Measurements from ENCODE around the gene EXOG. TPM values are rescaled to one million over a fixed set of nuclear protein-coding genes. Genes with fewer than 3 reads are reported as not detected.

The EXOG gene
- total and polyA plus RNA-seq, 12 donors: 10.7 to 39.9 (median 25.4) TPM

DNA sequence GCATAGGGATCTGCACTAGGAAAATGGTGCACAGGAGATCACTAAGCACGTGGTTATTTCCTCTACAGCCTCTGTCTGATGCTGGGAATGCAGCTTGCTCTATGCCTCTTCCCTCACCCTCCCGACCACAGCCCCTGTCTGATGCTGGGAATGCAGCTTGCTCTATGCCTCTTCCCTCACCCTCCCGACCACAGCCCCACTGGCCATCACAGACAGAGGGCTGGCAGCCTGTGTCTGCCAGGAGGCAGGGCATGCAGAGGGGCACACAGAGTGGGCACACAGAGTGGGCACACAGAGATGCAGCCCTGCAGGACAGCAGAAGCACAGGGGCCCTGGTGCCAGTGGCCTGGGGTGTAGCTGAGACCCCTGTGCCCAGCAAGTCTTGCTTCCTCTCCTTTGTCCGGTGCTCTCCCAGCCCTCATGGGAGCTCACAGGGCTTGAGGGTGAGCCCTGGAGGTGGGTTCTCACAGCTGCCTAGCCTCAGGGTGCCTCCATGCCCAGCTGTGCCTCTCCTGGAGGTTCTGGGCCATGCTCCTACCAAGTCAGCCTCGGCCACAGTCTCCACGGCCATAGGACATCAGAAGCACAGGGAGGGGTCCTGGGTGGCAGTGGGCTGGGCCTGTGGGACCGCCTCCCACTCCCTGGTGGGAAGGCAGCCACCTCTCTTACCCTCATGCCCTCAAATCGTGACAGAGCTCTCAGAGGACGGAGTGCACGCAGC is 65.8 kb downstream of the EXOG start:
- DNase-seq (no peak), ATAC-seq (peak in 2 of 8 donors; percentile 3 to 4)
- H3K36me3 ChIP-seq: peaks cover 0 to 71% (median 0%) of the 10 kb centered on the region in 9 donors
- H3K4me3 ChIP-seq: no peak overlapping the region
- no peaks in the 10 kb centered on the region for H3K9me3 ChIP-seq
- intact Hi-C loops (cut with DNase I): no loop called here
- H3K27me3 ChIP-seq: no peaks in the 10 kb centered on the region
- H3K4me1 ChIP-seq: peaks cover 0 to 4% (median 0%) of the 10 kb centered on the region in 9 donors
- whole genome bisulfite sequencing, 2 donors: 73 to 76% methylated on average over 10 of the region's 10 CpGs
- peak overlapping the region in 2 of 10 donors; percentile 36 to 38 for H3K27ac ChIP-seq
- TF ChIP-seq, protein P1, sequence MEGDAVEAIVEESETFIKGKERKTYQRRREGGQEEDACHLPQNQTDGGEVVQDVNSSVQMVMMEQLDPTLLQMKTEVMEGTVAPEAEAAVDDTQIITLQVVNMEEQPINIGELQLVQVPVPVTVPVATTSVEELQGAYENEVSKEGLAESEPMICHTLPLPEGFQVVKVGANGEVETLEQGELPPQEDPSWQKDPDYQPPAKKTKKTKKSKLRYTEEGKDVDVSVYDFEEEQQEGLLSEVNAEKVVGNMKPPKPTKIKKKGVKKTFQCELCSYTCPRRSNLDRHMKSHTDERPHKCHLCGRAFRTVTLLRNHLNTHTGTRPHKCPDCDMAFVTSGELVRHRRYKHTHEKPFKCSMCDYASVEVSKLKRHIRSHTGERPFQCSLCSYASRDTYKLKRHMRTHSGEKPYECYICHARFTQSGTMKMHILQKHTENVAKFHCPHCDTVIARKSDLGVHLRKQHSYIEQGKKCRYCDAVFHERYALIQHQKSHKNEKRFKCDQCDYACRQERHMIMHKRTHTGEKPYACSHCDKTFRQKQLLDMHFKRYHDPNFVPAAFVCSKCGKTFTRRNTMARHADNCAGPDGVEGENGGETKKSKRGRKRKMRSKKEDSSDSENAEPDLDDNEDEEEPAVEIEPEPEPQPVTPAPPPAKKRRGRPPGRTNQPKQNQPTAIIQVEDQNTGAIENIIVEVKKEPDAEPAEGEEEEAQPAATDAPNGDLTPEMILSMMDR (IDR thresholded peaks at IDR 0.05): no peak

GRCh38 chr3:38562467-38562925 is 66.4 kb downstream of the EXOG start:
- TF ChIP-seq, protein P1 (IDR thresholded peaks at IDR 0.05): no peak
- no peaks in the 10 kb centered on the region for H3K27me3 ChIP-seq
- DNase-seq (no peak), ATAC-seq (peak in 2 of 8 donors; percentile 2 to 10)
- H3K4me1 ChIP-seq: peaks cover 0 to 4% (median 0%) of the 10 kb centered on the region in 9 donors
- no peaks in the 10 kb centered on the region for H3K9me3 ChIP-seq
- H3K36me3 ChIP-seq: peaks cover 0 to 72% (median 0%) of the 10 kb centered on the region in 9 donors
- intact Hi-C loops (cut with DNase I): no loop called here
- 96 to 97% methylated on average over 7 of the region's 7 CpGs for WGBS, 2 donors
- H3K4me3 ChIP-seq: no peak overlapping the region
- peak overlapping the region in 2 of 10 donors; percentile 36 to 38 for H3K27ac ChIP-seq

GRCh38 chr3:38563070-38563885 is 67.1 kb downstream of the EXOG start:
- intact Hi-C loops (cut with DNase I): no loop called here
- peaks cover 0 to 4% (median 0%) of the 10 kb centered on the region in 9 donors for H3K4me1 ChIP-seq
- 83 to 88% methylated on average over 15 of the region's 15 CpGs for WGBS, 2 donors
- H3K36me3 ChIP-seq: peaks cover 0 to 74% (median 0%) of the 10 kb centered on the region in 9 donors
- H3K27ac ChIP-seq: no peak overlapping the region
- ATAC-seq (peak in 1 of 8 donors; percentile 1), DNase-seq (no peak)
- H3K9me3 ChIP-seq: no peaks in the 10 kb centered on the region
- H3K4me3 ChIP-seq: no peak overlapping the region
- TF ChIP-seq, protein P1 (IDR thresholded peaks at IDR 0.05): no peak
- no peaks in the 10 kb centered on the region for H3K27me3 ChIP-seq

GRCh38 chr3:38563886-38564270 is 67.7 kb downstream of the EXOG start:
- ATAC-seq (no peak), DNase-seq (no peak)
- Histone ChIP-seq H3K27ac (no peak overlapping the region), H3K4me1 (peaks cover 0 to 4% (median 0%) of the 10 kb centered on the region in 9 donors), H3K9me3 (no peaks in the 10 kb centered on the region), H3K4me3 (no peak overlapping the region), H3K27me3 (no peaks in the 10 kb centered on the region), H3K36me3 (peaks cover 0 to 71% (median 0%) of the 10 kb centered on the region in 9 donors)
- intact Hi-C loops (cut with DNase I): no loop called here
- TF ChIP-seq, protein P1 (IDR thresholded peaks at IDR 0.05): no peak
- 87 to 89% methylated on average over 10 of the region's 10 CpGs for WGBS, 2 donors
